ENCODE data around the gene IGF1R. TPM values are rescaled to one million over a fixed set of nuclear protein-coding genes. Genes with fewer than 3 reads are reported as not detected.

IGF1R gene
- polyA plus RNA-seq, 1 experiment, result 36.2 TPM

DNA sequence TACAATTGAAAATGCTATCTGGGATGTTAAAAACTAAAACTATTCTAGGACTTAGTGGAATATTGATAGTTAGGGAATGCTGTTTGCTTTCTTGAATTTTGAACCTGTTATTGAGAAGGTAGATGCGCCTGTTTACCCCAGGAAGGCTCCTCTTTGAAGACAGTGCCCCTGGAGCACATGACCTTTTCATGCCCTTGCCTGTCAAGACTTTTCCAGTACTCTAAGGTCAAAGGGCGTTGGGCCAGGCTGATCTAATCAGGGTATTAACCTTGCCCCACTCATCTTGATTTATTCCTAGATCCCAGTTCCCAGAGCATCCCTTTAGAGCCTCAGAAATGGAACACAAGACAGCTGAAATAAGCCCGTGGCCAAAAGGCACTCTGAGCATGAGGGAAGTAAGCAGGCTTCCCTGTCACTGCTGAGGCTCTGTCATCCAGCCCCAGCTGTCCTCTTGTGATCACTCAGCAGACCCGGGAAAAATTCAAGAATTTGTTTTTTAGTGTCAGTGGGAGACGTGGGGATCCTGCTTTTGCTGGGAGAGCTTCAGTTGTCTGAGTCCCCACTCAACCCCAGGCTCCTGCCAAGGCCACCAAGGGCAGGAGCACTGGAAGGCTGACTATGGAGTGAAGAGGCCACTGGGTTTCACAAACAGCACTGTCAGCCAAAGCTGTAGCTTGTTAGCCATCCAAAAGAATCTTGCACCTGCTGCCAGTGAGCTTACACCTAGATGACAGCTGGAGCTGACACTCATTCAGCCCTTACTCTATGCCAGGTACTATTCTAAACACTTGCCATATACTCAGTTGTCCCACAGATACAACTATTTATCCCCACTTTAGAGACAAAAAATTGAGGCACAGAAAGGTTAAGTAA lies 190.3 kb downstream of the IGF1R start:
- CTCF ChIA-PET, result interaction anchor here (1.1 to 2.5 kb wide), 2 partner anchors 12 to 260 kb away, joined by 3 to 12 read pairs; no protein-coding TSS in a partner anchor
- H3K4me3 ChIP-seq (ENCODE audit: low read depth, low read length), result no peak overlapping the region
- POLR2A ChIA-PET, result no interaction called here
- TF ChIP-seq, protein P1, sequence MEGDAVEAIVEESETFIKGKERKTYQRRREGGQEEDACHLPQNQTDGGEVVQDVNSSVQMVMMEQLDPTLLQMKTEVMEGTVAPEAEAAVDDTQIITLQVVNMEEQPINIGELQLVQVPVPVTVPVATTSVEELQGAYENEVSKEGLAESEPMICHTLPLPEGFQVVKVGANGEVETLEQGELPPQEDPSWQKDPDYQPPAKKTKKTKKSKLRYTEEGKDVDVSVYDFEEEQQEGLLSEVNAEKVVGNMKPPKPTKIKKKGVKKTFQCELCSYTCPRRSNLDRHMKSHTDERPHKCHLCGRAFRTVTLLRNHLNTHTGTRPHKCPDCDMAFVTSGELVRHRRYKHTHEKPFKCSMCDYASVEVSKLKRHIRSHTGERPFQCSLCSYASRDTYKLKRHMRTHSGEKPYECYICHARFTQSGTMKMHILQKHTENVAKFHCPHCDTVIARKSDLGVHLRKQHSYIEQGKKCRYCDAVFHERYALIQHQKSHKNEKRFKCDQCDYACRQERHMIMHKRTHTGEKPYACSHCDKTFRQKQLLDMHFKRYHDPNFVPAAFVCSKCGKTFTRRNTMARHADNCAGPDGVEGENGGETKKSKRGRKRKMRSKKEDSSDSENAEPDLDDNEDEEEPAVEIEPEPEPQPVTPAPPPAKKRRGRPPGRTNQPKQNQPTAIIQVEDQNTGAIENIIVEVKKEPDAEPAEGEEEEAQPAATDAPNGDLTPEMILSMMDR (IDR thresholded peaks at IDR 0.05; ENCODE audit: insufficient read depth, low read depth, low read length), result no peak
- no peak for DNase-seq (ENCODE audit: low read depth)
- H3K36me3 ChIP-seq (ENCODE audit: control insufficient read depth, insufficient read depth, low read length), result no peaks in the 10 kb centered on the region
- H3K27me3 ChIP-seq (ENCODE audit: control insufficient read depth, insufficient read depth, low read length), result no peaks in the 10 kb centered on the region

DNA sequence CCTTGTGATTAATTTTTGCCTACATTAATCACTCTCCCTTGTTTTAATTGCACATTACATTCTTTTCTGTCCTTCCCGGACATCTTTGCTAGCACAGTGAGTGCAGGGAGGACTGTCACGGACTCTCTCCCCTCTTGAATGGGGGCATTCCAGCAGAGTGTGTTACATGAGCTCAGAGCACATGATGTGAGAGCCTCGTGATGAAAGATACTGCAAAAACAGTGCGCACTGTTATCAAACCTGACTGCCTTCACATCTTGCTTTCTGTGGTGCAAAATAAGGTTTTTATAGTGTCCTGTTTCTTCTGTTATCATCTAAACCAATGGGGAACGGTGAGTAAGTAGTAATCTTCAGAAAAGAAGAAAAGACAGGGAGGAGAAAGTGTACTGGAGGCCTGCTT lies 191.7 kb downstream of the IGF1R start:
- DNase-seq (ENCODE audit: low read depth), result no peak
- TF ChIP-seq, protein P1 (IDR thresholded peaks at IDR 0.05; ENCODE audit: insufficient read depth, low read depth, low read length), result no peak
- Histone ChIP-seq H3K4me3 (ENCODE audit: low read depth, low read length) (no peak overlapping the region), H3K27me3 (ENCODE audit: control insufficient read depth, insufficient read depth, low read length) (no peaks in the 10 kb centered on the region), H3K36me3 (ENCODE audit: control insufficient read depth, insufficient read depth, low read length) (no peaks in the 10 kb centered on the region)
- ChIA-PET CTCF (interaction anchor here (1.1 to 2.5 kb wide), 2 partner anchors 10 to 259 kb away, joined by 3 to 12 read pairs; no protein-coding TSS in a partner anchor), POLR2A (no interaction called here)

DNA sequence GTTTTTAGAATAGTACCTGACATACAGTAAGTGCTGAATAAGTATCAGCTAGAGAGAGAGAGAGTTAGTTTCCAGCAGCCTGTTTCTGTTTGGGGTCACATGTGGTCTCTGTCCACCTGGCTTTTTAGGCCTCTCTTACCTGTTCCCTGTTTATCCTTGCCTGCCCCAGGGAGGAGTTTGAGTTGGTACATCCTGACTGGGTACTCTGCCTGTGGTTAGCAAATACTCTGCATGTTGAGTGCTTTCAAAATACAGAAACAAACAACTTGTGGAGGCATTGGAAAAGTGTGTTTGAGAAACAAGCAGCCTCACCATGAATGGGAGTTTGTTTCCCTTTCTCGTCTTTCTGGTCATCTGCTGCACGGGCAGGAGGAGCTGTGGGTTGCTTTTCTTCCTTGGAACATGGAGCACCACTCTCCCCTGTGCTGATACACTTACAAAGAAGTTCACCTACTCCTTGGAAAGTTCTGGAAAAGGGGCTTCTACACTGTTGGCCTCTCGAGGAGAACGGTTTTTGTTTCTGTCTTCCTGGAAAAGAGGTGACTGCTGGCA lies 193.2 kb downstream of the IGF1R start:
- H3K36me3 ChIP-seq (ENCODE audit: control insufficient read depth, insufficient read depth, low read length), result no peaks in the 10 kb centered on the region
- DNase-seq (ENCODE audit: low read depth), result no peak
- ChIA-PET POLR2A (no interaction called here), CTCF (interaction anchor here (2.0 kb wide), 1 partner anchor 10 kb away, joined by 4 read pairs; no protein-coding TSS in a partner anchor)
- TF ChIP-seq, protein P1 (IDR thresholded peaks at IDR 0.05; ENCODE audit: insufficient read depth, low read depth, low read length), result no peak
- H3K27me3 ChIP-seq (ENCODE audit: control insufficient read depth, insufficient read depth, low read length), result no peaks in the 10 kb centered on the region
- H3K4me3 ChIP-seq (ENCODE audit: low read depth, low read length), result no peak overlapping the region

DNA sequence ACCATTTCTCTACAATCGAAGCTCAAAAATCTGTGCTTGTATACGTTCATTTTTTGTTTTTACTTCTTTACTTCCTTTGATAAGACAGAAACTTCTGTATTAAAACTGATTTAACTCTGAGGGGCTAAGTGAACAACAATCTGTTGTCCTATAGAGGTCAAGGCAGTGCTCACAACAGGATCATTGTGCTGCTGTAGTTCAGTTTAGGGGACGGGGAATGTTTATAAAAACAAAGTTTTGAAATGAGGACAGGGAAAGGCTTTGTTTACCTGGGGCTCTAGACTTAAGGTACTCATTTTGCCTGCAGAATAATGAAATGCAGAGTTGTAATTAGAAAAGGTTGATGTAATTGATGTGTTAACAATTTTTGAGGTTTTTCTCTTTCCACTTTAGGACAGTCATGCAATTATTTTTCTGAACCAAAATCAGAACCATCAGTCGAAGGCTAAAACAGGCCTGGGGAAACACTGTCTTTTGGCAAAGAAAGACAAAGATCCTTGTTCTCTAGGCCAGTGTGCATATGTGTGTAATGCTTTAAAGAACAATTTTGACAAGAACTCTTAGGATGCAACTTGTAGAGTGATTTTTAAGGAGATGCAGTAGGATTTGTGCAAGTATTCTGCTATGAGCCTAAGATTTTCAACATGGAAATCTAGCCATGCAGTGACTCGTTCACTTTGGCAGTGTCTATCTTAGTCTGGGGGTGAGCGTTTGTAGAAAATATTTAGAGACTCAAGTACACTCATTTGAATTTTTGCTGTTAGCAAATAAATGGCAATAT lies 194.0 kb downstream of the IGF1R start:
- POLR2A ChIA-PET, result no interaction called here
- CTCF ChIA-PET, result interaction anchor here (2.0 kb wide), 1 partner anchor 9 kb away, joined by 4 read pairs; no protein-coding TSS in a partner anchor
- TF ChIP-seq, protein P1 (IDR thresholded peaks at IDR 0.05; ENCODE audit: insufficient read depth, low read depth, low read length), result no peak
- Histone ChIP-seq H3K4me3 (ENCODE audit: low read depth, low read length) (no peak overlapping the region), H3K36me3 (ENCODE audit: control insufficient read depth, insufficient read depth, low read length) (no peaks in the 10 kb centered on the region), H3K27me3 (ENCODE audit: control insufficient read depth, insufficient read depth, low read length) (no peaks in the 10 kb centered on the region)
- DNase-seq (ENCODE audit: low read depth), result no peak

GRCh38 chr15:98842973-98843285 lies 194.6 kb downstream of the IGF1R start:
- H3K36me3 ChIP-seq (ENCODE audit: control insufficient read depth, insufficient read depth, low read length), result no peaks in the 10 kb centered on the region
- ChIA-PET POLR2A (no interaction called here), CTCF (interaction anchor here (1.2 to 1.3 kb wide), 2 partner anchors 64 to 183 kb away, joined by 3 to 4 read pairs; no protein-coding TSS in a partner anchor)
- no peak overlapping the region for H3K4me3 ChIP-seq (ENCODE audit: low read depth, low read length)
- no peaks in the 10 kb centered on the region for H3K27me3 ChIP-seq (ENCODE audit: control insufficient read depth, insufficient read depth, low read length)
- DNase-seq (ENCODE audit: low read depth), result no peak
- TF ChIP-seq, protein P1 (IDR thresholded peaks at IDR 0.05; ENCODE audit: insufficient read depth, low read depth, low read length), result no peak
